ENCODE measurements around the gene PTPRN2.

The PTPRN2 gene

DNA sequence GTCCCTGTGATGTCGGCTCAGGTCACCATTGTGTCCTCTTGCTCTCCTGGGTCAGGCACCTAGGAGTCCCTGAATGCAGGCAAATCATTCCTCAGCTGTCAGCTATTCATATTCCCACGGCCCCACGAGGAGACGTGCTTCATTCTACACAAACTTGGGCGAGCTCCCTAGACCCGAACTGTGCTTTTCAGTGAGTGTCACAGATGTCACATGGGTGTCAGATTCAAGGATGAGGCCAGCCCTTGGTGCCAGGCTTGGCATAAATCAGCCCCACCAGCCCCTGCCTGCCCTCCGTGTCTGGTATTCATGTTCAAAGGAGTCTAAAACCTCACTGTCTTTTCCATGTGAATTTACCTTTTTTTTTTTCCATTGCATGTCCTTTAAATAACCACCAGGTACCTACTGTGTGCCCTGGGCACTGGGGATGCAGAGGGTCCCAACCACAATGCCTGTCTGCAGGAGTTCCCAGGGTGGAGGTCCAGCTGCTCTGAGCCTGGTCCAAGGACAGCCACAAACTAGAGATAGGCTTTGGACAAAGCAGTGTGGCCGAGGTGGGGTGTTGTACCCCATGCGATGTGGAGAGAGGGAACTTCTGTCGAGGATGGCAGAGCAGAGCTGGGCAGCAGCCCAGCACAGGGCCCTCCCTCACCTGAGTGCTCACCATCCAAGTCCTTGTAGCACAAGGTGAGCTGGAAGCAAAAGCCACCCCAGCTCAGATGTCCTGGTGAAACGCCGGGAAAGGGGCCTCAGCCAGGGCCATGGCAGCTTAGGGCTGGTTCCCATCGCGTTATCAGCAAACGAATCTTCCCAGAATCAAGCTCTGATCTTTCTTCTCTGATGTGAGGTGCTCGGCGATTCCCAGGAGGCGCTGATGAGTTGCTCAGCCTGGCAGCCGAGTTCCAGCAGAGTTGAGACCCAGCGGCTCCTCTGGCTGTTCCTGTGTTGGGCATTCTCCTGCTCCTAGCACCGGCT, 611.9 kb downstream of the PTPRN2 start:
- DNase-seq, result no peak

DNA sequence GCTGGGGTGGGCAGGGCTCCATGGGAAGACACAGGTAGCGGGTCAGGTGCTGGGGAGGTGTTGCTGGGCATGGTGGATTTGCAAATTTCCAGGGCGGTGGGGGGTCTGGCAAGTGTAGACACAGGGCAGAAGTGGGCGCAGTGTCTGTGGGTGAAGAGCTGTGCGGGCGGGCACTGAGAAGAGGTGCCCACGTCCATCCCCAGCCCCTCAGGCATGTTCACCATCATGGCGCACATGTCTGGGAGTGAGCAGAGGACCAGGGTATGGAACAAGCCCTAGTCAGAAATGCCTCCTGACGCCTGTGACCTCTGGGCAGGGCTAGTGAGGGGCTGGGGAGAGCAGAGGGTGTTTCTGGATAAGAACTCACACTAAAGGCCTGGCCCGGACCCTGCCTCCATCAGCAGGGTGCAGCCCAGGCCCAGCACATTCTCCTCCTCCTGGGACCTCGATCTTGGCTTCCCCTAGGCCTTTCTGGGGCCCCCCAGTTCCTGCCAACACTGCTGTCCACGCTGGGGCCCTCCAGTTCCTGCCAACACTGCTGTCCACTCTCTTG, 612.9 kb downstream of the PTPRN2 start:
- DNase-seq, result no peak

DNA sequence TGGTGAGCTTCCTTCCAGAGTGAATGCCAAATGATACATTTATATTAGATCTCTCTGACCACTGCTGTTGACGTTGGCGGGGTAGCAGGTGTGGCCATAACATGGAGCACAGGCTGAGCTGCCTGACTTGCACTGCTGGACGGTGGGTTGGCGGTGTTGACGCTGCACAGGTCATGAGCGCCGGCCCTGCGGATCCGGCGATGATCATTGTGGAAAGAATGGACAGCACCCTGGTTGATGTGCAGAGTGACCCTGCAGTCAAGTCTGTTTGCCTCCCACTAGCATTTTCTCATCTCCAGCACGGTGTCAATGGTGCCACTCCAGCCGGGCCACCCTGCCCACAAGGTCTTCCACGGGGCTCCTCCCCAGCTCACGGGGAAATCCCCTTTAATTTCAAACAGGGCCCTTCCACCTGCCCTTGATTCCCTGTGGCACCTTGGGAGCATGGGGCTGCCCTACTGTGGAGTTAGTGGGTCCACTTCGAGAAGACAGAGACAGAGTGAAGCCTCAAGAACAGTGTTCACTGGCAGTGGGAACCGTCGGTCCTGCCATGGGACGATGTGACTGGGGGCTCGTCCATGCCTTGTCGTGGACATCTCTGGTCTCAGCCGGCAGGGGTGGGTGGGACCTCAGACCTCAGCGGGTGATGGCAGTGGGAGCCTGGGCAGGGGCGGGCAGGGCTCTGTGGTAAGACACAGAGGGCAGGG, 613.5 kb downstream of the PTPRN2 start:
- no peak for DNase-seq

DNA sequence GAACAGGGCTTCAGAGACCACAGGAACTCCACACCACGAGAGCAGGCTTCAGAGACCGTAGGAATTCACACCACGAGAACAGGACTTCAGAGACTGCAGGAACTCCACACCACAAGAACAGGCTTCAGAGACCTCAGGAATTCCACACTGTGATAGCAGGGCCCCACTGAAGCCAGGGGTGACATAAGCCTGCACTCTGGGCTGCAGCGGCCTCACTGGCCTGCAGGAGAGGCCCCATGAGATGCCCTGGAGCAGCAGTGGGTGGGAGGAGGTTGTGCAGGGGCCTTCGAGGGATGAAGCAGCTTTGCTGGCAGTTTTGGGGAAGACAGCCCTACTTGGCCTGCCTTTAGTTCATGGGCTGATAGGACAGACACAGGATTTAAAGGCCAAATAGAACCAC, 614.7 kb downstream of the PTPRN2 start:
- no peak for DNase-seq

DNA sequence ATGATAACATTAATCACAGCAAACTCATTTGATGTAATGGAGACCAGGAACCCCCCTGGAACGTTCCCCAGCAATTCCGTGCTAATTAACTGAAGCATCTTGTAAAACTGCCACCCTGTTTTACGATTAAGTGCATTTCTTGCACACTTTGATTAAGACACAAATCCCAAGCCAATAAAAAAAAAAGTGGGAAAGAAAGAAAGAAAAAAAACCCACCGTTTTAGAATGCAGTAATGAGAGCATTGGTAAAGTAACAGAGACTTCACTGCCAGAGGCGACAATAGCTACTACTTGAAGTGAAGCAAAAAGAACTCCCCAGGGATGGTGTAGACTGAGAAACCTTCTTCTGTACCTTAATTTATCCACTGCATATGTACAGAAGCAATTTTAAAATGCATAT, 616.1 kb downstream of the PTPRN2 start:
- DNase-seq, result no peak

DNA sequence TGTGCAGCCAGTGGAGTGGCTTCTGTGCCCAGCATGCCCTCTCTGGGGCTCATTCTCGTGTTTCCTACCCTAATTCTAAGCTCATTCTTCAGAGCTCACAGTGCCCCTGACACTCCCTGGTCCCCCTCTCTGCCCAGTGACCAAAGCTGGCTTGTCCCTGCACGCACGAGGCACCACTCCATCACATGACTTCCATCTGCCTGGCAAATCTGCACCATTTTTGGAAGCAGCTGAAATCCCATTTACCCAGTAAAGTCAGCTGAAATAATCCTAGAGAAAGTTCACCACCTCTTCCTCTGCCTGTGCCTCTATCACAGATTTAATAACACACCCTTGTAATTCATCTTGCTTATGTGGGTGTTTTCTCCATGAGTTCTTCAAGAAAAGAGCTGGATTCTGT, 616.9 kb downstream of the PTPRN2 start:
- no peak for DNase-seq

DNA sequence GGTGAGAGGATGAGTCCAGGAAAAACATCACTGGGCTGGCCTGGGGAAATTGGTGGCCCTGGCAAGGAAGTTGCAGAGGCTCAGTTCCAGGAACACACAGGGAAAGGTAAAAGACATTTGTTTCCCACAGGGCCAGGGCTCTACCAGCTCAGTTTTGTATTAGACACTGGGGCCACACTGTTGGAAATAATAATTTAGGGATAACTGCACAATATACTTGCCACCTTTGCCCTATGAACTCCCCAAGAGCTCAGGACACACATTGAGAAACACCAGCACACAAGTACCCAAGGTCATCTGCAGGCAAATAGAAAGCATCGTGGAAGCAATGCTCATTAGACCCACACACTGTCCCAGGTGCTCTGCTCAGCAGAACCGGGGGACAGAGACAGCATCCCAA, 617.6 kb downstream of the PTPRN2 start:
- DNase-seq, result no peak

DNA sequence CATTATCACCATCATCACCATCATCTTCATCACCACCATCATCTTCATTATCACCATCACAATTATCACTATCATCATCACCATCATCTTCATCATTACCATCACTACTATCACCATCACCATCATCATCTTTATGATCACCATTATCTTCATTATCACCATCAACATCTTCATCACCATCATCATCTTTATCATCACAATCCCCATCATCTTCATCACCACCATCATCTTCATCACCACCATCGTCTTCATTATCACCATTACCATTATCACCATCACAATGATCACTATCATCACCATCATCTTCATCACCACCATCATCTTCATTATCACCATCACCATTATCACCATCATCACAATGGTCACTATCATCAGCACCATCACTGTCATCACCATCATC, 621.1 kb downstream of the PTPRN2 start:
- no peak for DNase-seq

DNA sequence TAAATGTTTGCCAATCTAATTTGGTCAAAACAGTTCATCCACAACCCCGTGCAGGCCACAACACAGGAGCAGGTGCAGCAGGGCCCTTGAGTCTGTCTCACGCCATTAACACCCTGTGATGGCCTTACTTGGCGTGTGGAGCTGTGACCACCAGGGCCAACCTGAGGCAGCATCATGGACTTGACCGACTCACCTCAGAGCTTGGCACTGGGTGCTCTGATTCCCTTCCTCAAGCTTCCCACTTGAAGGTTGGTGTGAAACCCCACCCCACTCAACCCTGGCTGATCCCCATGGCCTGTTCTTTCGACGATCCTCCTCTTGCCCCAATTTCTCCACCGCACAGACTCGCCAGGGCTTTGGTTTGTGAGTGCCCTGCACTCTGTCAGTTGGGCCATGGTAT, 623.1 kb downstream of the PTPRN2 start:
- no peak for DNase-seq

DNA sequence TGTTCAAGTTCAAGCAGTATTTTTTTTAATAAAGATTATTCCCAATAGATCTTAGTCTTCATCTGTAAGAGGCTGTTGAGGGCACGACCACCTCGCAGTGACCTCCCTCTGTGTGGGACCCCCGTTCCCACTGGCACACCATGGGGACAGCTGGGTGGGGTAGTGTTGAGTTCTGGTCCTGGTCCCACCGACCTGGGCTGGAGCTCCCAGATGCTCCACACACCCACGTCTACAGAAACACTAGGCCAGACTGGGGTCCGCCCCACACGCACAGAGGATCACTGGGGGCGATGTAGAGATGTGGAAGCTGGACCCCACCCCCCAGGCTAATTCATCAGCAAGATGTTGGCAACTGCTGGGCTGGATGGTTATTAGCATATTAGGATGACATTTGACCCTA, 623.6 kb downstream of the PTPRN2 start:
- no peak for DNase-seq

DNA sequence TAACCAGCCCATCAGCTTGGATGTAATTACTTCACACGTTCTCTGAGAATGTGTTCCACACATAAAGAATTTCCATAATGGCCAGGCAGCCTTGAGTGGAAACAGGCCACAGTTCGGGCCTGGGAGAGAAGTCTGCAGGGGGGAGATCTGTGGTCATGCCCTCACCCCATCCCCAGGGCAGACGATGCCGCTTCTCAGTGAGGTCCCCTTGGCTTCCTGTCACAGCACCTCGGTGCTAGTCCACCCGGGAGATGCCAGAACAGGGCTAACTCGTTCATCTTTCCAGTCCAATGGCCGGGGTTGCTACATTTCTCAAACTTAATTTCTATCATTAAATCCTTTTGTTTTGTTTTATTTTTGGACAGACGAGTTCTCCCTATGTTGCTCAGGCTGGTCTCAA, 624.1 kb downstream of the PTPRN2 start:
- no peak for DNase-seq

DNA sequence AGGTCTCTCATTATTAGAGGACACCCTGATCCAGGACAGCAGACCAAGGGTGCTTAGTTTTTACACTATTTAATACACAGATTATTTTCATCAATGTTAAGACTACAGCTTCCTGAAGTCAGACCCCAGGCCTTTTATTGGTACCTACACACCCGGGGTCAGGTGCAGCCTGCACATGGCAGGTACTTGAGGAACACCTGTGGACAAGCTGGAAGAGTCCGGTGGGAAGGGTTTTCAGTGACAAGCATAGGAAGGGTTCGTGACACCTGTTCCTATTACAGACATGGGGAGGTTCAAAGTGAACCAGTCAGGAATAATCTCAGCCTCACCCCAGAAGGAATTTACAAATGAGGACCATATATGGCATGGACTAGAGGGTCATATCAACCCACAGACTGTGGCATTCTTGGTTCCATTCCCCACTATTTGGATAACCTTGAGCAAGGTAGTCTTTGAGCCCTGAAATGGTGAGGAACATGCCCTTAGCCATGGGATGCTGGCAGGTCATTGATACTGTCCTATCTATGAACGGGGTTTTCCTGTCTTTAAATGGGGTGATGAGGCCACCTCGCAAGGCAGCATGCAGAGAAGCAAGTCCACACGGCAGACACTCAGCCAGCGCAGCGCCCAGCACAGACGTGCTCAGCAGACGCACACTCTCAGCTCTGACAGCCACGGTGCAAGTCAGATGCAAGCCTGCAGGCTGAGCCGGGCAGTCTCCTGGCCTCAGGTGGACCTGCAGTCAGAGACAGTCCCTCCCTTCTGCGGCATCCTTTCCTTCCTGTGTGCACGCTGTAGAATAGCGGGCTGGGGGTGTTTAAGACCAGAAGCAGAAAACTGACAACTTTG, 624.9 kb downstream of the PTPRN2 start:
- DNase-seq, result no peak

DNA sequence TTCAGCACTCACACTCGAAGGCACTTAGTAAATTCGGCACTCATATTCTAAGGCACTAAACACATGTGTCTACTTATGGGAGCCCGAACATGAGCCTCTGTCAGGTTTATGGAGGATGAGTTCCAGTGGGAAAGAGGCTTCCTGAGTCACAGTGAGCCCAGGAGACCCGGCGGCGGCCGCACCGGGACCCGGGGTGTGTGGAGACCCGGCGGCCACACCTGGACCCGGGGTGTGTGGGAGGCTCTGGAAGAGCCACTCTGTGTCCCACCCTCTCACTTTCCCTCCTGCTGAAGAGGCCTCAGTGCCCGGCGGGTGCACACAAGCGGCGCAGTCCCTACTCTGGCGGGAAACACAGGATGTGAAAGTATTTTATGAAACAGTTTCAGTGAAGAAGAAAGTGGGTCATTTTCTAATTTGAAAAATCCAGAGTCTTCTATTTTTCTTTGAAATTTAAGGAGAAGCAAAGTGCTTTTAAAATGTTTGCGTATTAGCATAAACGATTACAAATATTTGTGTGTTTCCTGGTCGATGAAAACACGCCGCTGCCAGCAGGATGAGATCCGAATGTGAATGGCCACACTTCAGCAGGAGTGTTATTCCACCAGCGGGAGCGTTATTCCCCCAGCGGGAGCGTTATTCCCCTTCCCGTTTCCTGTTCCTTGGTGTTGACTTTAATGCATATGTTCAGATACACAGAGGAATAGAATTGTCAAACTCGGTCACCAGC, 625.7 kb downstream of the PTPRN2 start:
- no peak for DNase-seq

DNA sequence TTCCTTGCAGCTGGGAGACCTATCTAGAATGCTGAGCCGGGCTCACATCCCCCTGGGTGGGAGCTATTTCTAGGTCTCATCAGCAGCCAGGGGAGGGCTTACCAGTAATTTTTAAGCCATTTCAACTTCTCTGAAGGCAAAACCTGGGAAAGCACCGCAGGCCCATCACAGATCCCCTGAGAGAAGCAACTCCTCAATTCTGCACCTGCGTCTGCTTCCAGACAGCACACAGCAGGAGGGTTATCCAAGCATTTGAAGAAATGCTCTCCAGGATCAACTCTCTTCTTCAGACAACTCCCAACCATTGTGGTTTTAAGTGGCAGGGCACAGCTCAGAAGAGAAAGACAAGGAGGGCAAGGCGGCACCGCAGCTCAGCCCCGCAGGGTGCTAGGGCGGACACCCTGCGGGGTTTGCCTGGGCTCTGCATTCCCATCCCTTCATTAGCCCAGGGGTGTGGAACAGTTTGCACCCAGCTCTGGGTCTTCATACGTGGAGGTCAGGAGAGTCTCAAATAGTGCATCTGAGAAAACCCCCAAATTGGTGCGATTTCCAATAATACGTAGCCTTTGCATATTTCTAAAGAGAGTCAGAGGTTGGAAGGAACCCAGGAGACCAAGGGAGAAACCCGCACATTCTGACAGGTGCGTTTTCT, 632.1 kb downstream of the PTPRN2 start:
- DNase-seq, result no peak

DNA sequence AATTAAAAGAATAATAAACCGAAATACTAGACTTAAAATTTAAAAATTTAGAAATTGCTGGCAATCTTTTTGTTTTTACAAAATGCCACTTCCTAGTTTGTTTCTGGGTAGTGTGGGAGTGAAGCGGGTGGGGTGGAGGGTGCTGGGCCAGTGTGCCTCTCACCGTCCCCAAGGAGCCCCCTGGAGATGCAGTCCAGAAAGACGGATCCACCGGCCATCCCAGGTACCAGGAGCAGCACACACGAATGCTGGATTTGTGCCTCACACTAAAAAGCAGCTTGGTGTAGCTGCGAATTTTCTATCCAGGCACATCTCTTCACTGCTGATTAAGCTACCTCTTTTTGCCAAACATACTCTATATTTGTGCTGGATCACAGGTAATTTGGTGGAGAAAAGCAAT, 632.7 kb downstream of the PTPRN2 start:
- no peak for DNase-seq

DNA sequence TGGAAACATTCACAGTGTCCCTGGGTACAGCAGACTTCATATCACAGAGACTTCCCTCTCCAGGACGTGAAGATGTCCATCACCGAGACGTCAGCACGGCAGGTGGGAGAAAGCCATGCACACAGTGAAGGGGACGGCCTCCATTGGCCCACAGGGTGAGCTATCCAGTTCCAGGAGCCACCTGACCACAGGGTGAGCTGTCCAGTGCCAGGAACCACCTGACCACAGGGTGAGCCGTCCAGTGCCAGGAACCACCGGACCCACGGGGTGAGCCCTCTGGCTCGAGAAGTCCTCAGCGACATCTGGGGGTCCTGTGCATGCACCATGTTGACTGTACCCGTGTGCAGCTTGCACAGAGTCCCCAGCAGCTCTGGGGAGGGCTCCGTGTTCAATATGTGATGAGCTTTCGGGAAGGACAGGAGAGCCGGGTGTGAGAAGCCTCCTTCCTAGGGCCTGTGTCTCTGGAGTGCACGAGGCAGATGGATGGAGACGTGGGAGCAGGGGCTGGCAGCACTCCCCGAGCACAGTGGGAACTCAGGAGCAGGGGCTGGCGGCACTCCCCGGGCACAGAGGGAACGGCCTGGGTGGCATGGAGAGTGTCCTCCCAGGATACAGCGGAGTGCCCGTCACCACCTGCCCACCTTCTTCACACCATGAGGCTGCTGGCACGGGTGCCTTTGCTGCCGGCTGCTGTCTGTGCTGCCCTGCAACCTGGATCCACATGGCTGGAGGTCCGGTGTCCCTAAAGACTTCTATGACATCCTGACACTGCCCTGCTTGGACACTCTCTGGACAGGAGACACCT, 634.6 kb downstream of the PTPRN2 start:
- no peak for DNase-seq

DNA sequence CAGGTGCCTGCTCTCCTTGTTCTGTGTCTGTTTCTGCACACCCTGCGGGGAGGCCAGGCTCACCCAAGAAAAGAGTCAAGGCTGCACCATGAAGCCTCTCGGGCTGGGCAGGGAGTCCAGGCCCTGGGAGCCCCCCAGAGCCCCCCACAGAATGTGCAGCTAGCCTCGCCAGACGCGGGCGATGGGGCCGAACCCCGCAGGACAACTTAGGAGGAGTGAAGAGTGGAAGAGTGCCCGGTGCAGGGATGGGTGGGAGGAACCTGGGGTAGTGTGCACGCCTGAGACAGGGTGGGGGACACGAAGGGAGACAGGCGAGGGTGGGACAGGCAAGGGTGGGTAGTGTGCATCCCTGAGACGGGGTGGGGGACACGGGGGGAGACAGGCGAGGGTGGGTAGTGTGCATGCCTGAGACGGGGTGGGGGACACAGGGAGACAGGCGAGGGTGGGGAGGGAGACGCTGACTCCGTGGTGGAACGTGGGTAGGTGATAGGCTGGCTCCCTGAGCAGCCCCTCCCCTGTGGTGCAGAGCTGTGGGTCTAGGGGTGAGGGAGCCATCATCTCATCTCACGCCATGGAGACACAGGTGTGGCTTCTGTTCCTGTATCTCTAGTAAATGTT, 635.5 kb downstream of the PTPRN2 start:
- DNase-seq, result no peak

DNA sequence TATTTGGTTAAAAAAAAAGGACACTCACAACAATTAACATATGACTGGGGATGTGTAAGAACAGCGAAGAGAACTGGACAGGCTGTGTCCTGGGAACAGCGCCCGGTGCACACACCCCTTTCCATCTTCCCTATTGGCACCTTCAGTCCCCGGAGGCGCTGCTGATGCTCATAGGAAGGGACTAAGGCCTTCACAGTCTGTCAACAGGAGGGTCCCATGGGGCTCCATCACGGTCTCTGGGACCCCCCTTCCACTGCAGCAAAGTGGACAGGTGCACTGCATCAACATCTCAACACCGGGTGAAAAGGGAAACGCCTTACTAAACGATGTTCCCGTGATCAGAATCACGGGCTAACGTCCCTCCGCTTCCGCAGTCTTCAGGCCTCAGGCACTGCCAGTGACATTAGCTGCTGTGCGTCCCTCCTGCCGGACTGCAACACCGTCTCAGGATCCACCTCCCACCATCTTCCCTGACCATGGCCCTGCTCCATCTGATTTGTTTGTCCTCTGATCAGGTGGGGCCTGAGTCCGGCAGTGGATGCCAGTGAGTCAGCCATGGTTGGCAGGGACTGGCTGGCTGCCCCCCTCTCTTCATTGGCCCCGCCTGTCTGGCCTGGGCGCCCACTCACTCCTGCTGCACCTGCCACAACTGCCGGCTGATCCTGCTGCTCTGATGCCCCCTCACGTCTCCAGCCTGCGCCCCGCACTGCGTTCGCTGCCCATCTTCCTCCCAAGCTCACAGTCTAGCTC, 636.1 kb downstream of the PTPRN2 start:
- DNase-seq, result no peak

DNA sequence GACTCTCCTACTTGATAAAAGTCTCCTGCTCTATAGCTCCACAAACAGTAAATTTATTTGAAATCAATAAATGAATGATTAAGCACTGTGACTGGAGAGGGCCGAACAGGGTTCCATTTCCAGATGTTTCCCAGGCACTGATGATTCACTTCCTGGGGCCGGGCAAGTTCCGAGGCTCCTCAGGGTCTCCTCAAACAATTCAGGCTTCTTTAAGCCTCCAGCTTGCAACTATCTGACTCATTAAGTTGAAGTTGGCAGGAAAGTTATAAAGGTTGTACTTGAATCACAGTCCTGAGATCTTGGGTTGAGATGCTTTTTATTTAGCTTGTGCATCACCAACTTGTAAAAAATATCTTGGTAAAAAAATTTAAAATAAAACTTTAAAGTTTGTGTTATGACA, 637.9 kb downstream of the PTPRN2 start:
- DNase-seq, result no peak

DNA sequence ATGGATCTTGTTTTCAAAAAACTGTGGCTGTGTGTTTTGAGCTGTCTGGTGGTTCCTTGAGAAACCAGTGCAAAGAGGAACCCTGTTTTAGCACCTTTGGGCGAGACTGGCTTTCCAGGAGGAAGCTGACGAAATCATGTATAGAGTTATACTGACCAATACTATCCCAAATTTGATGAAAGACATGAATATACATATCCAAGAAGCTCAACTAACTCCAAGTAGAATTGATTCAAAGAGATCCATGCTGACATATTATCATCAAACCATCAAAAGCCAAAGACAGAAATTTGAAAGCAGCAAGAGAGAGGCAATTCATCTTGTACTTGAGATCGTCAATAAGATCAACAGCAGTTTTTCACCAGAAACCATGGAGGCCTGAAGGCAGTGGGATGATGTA, 640.1 kb downstream of the PTPRN2 start:
- no peak for DNase-seq
